IMR-90 (cell line): Measurements from ENCODE around the gene SLC35G6. TPM values are rescaled to one million over a fixed set of nuclear protein-coding genes. Genes with fewer than 3 reads are reported as not detected.

Experiments
- ATAC-seq: fragments of 200-7000 bp; cut with Tn5 transposase; 2 replicates; pipeline ENCODE4 v1.9.1; 2020; ENCODE audit warnings: low read depth, mild to moderate bottlenecking, moderate library complexity
- BruUV-seq: library from RNA; stranded (reverse); fragments of 400-500 nt; replicated peaks from 2 replicates; lab custom pipeline; 2021; lab: Mats Ljungman, UMichigan
- CTCF ChIA-PET: fragments of 300-600 bp; formaldehyde crosslinking; extraction: SDS; loops from one replicate; lab custom pipeline; 2021; ENCODE audit warnings: antibody characterized with exemption; lab: Yijun Ruan, JAX
- POLR2A ChIA-PET: fragments of 300-600 bp; sonication (Branson Sonifier 250); formaldehyde crosslinking; loops from one replicate; lab custom pipeline; 2022; ENCODE audit warnings: antibody characterized with exemption; ENCODE audit not compliant: unreplicated experiment; lab: Charles Lee
- DNase-seq: peaks from one replicate; pipeline ENCODE4 v3.0.0; 2013
- H2AFZ ChIP-seq: replicated peaks from 2 replicates; pipeline ENCODE3; 2013; ENCODE audit warnings: low read length, mild to moderate bottlenecking; ENCODE audit not compliant: poor library complexity
- H2AK5ac ChIP-seq: 2 replicates; pipeline ENCODE4 v1.6.1; 2013; ENCODE audit warnings: low read depth, low read length, inconsistent platforms
- H2AK9ac ChIP-seq: replicated peaks from 2 replicates; pipeline ENCODE3; 2013; ENCODE audit warnings: mild to moderate bottlenecking, low read depth, low read length, moderate library complexity; ENCODE audit not compliant: poor library complexity
- H2BK120ac ChIP-seq: 2 replicates; pipeline ENCODE4 v1.6.1; 2013; ENCODE audit warnings: low read depth, low read length, inconsistent platforms
- H2BK15ac ChIP-seq: 3 replicates; pipeline ENCODE4 v1.6.1; 2013; ENCODE audit warnings: low read depth, low read length, inconsistent platforms
- H2BK20ac ChIP-seq: 2 replicates; pipeline ENCODE4 v1.6.1; 2013; ENCODE audit warnings: low read depth, mild to moderate bottlenecking, inconsistent platforms, low read length, moderate library complexity
- H2BK5ac ChIP-seq: 2 replicates; pipeline ENCODE4 v1.6.1; 2013; ENCODE audit warnings: mild to moderate bottlenecking, low read depth, low read length, inconsistent platforms; ENCODE audit not compliant: poor library complexity, severe bottlenecking
- H3K14ac ChIP-seq: replicated peaks from 2 replicates; pipeline ENCODE4 v1.6.1; 2013; ENCODE audit warnings: low read depth, low read length, inconsistent platforms
- H3K18ac ChIP-seq: 2 replicates; pipeline ENCODE4 v1.6.1; 2013; ENCODE audit warnings: low read depth, low read length, control low read depth
- H3K23ac ChIP-seq: 2 replicates; pipeline ENCODE4 v1.6.1; 2013; ENCODE audit warnings: low read depth, low read length, inconsistent platforms
- H3K27ac ChIP-seq: 2 replicates; pipeline ENCODE4 v1.5.1; 2013; ENCODE audit warnings: mild to moderate bottlenecking, control low read depth, low read length; ENCODE audit not compliant: insufficient read depth
- H3K27me3 ChIP-seq: 2 replicates; pipeline ENCODE4 v1.6.1; 2013; ENCODE audit warnings: low read length; ENCODE audit not compliant: control insufficient read depth, insufficient read depth
- H3K36me3 ChIP-seq: 2 replicates; pipeline ENCODE4 v1.6.1; 2013; ENCODE audit warnings: low read length, mixed read lengths; ENCODE audit not compliant: control insufficient read depth, insufficient read depth
- H3K4ac ChIP-seq: 2 replicates; pipeline ENCODE4 v1.6.1; 2013; ENCODE audit warnings: low read depth, low read length, inconsistent platforms
- H3K4me1 ChIP-seq: 2 replicates; pipeline ENCODE4 v1.6.1; 2013; ENCODE audit warnings: low read length, mixed read lengths; ENCODE audit not compliant: control insufficient read depth, insufficient read depth
- H3K4me2 ChIP-seq: 2 replicates; pipeline ENCODE4 v1.6.1; 2013; ENCODE audit warnings: low read depth, mild to moderate bottlenecking, control low read depth, low read length, moderate library complexity
- H3K4me3 ChIP-seq: 2 replicates; pipeline ENCODE4 v1.5.1; 2013; ENCODE audit warnings: low read depth, mild to moderate bottlenecking, control low read depth, low read length, moderate library complexity; ENCODE audit not compliant: insufficient read depth
- H3K56ac ChIP-seq: 2 replicates; pipeline ENCODE4 v1.6.1; 2013; ENCODE audit warnings: low read length, inconsistent platforms; ENCODE audit not compliant: insufficient read depth; ENCODE audit errors: extremely low read depth
- H3K79me1 ChIP-seq, 2 experiments: 2 replicates each; pipeline ENCODE4 v1.6.1; 2013; ENCODE audit warnings: low read length in 2 of 2, inconsistent platforms in 1 of 2, low read depth in 1 of 2
- H3K9ac ChIP-seq: 2 replicates; pipeline ENCODE4 v1.6.1; 2013; ENCODE audit warnings: low read depth, low read length, control low read depth
- H3K9me1 ChIP-seq: 2 replicates; pipeline ENCODE4 v1.6.1; 2013; ENCODE audit warnings: low read length, inconsistent platforms; ENCODE audit not compliant: insufficient read depth
- H3K9me3 ChIP-seq: 2 replicates; pipeline ENCODE4 v1.6.1; 2013; ENCODE audit warnings: low read length; ENCODE audit not compliant: control insufficient read depth, insufficient read depth
- H4K20me1 ChIP-seq: 2 replicates; pipeline ENCODE4 v1.6.1; 2013; ENCODE audit warnings: low read length, inconsistent platforms; ENCODE audit not compliant: insufficient read depth
- H4K5ac ChIP-seq: 2 replicates; pipeline ENCODE4 v1.6.1; 2013; ENCODE audit warnings: mild to moderate bottlenecking, low read depth, low read length, control low read depth
- H4K8ac ChIP-seq, 2 experiments: 2 replicates each; pipeline ENCODE4 v1.6.1; 2013; ENCODE audit warnings: low read depth in 2 of 2, low read length in 2 of 2, control low read depth in 1 of 2, inconsistent platforms in 1 of 2
- H4K91ac ChIP-seq: 2 replicates; pipeline ENCODE4 v1.6.1; 2013; ENCODE audit warnings: low read depth, low read length, inconsistent platforms; ENCODE audit not compliant: insufficient read depth
- BHLHE40 ChIP-seq: fragments of 150-350 bp; IDR thresholded peaks from 2 replicates; pipeline ENCODE4 v1.6.1; 2016; ENCODE audit warnings: mild to moderate bottlenecking, low read depth, low read length
- CHD1 ChIP-seq: IDR thresholded peaks from 2 replicates; pipeline ENCODE4 v1.6.1; 2012; ENCODE audit warnings: low read depth, low read length, improper control_type of control experiment
- ELK1 ChIP-seq: fragments of 150-350 bp; IDR thresholded peaks from 2 replicates; pipeline ENCODE4 v1.6.1; 2016; ENCODE audit warnings: low read depth, mild to moderate bottlenecking, low read length, moderate library complexity, borderline replicate concordance
- MAFK ChIP-seq: IDR thresholded peaks from 2 replicates; pipeline ENCODE4 v1.6.1; 2012; ENCODE audit warnings: low read depth, low read length, improper control_type of control experiment
- MAZ ChIP-seq: IDR thresholded peaks from 2 replicates; pipeline ENCODE4 v1.6.1; 2012; ENCODE audit warnings: low read depth, mild to moderate bottlenecking, low read length, improper control_type of control experiment, moderate library complexity, borderline replicate concordance
- NFE2L2 ChIP-seq: fragments of 150-350 bp; IDR thresholded peaks from 2 replicates; pipeline ENCODE4 v1.6.1; 2016; ENCODE audit warnings: low read depth, mild to moderate bottlenecking, low read length
- POLR2A ChIP-seq: IDR thresholded peaks from 2 replicates; pipeline ENCODE4 v1.6.1; 2012; ENCODE audit warnings: mild to moderate bottlenecking, low read depth, low read length
- RAD21 ChIP-seq: IDR thresholded peaks from 2 replicates; pipeline ENCODE4 v1.6.1; 2012; ENCODE audit warnings: low read length, improper control_type of control experiment
- RCOR1 ChIP-seq: IDR thresholded peaks from 2 replicates; pipeline ENCODE4 v1.6.1; 2012; ENCODE audit warnings: mild to moderate bottlenecking, low read length, improper control_type of control experiment; ENCODE audit not compliant: insufficient replicate concordance
- RFX5 ChIP-seq: IDR thresholded peaks from 2 replicates; pipeline ENCODE4 v1.8.0; 2012; ENCODE audit warnings: low read depth, mild to moderate bottlenecking, low read length, moderate library complexity
- SMC3 ChIP-seq: fragments of 150-350 bp; IDR thresholded peaks from 2 replicates; pipeline ENCODE4 v1.6.1; 2016; ENCODE audit warnings: low read depth, mild to moderate bottlenecking, antibody characterized with exemption, low read length, moderate library complexity
- WGBS, 2 experiments: methylation state at CpG; one replicate each; pipeline versions ENCODE4 v1.1.5 to v1.1.7; 2013; ENCODE audit warnings: missing lambda C conversion rate in 2 of 2; ENCODE audit not compliant: insufficient read length in 1 of 2; ENCODE audit errors: extremely low coverage in 2 of 2; 5-methylcytosine and 5-hydroxymethylcytosine counted together
- dilution Hi-C: fragments of 300-500 bp; cut with HindIII; formaldehyde crosslinking; loops from one replicate; pipeline ENCODE4 v1.14.3; 2018; ENCODE audit warnings: low sequenced_read_pairs; ENCODE audit not compliant: unreplicated experiment
- in situ Hi-C: fragments of 300-500 bp; cut with MboI; formaldehyde crosslinking; loops from 3 replicates; pipeline ENCODE4 v1.14.3; 2019; ENCODE audit warnings: low sequenced_read_pairs, inconsistent platforms, mixed read lengths
- intact Hi-C: fragments of 100-400 bp; cut with micrococcal nuclease; formaldehyde crosslinking; loops from 2 replicates; pipeline ENCODE4 v1.10.0; 2022
- polyA plus RNA-seq, 3 experiments: library from polyadenylated mRNA; depleted of rRNA; stranded (reverse); fragments of >200 nt; gene quantifications; 2 replicates each; pipeline ENCODE4 v1.2.3, GENCODE V29; 2012; ENCODE audit warnings: low replicate concordance in 1 of 3
- total RNA-seq: library from RNA; depleted of rRNA; stranded (reverse); fragments of >200 nt; gene quantifications from 2 replicates; pipeline ENCODE4 v1.2.3, GENCODE V29; 2012

SLC35G6 gene
- total and polyA plus RNA-seq, 2 of the 4 experiments (the other 2 are of a cell fraction): not detected

DNA sequence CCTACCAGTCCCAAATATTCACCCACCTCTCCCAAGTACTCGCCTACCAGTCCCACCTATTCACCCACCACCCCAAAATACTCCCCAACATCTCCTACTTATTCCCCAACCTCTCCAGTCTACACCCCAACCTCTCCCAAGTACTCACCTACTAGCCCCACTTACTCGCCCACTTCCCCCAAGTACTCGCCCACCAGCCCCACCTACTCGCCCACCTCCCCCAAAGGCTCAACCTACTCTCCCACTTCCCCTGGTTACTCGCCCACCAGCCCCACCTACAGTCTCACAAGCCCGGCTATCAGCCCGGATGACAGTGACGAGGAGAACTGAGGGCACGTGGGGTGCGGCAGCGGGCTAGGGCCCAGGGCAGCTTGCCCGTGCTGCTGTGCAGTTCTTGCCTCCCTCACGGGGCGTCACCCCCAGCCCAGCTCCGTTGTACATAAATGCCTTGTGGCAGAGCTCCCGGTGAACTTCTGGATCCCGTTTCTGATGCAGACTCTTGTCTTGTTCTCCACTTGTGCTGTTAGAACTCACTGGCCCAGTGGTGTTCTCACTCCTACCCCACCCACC is 32.7 kb downstream of the SLC35G6 start:
- H2AFZ ChIP-seq: no peak overlapping the region
- TF ChIP-seq CHD1: no peak
- TF ChIP-seq RAD21: no peak
- no peak for TF ChIP-seq BHLHE40
- TF ChIP-seq NFE2L2: no peak
- no peak for TF ChIP-seq RCOR1
- no peak for TF ChIP-seq MAFK
- TF ChIP-seq RFX5: no peak
- TF ChIP-seq POLR2A: no peak
- no peak for TF ChIP-seq SMC3
- no peak for TF ChIP-seq ELK1
- TF ChIP-seq MAZ: no peak
- H3K56ac ChIP-seq: no peak overlapping the region
- no peaks in the 10 kb centered on the region for H3K27me3 ChIP-seq
- H3K9me3 ChIP-seq: no peaks in the 10 kb centered on the region
- TSS peak; percentile 86 for BruUV-seq
- no peak overlapping the region for H3K4me2 ChIP-seq
- intact Hi-C loops (loop anchor here (1.0 kb wide), 2 partner anchors 47 to 75 kb away; partner anchors contain the start of gene SENP3), dilution Hi-C loops (no loop called here), in situ Hi-C loops (loop anchor here (5.0 kb wide), 1 partner anchor 38 kb away; no protein-coding TSS in a partner anchor)
- H4K8ac ChIP-seq: no peak overlapping the region
- H3K23ac ChIP-seq: no peak overlapping the region
- H2BK20ac ChIP-seq: no peak overlapping the region
- H4K91ac ChIP-seq: no peak overlapping the region
- ChIA-PET CTCF (interaction anchor here (0.5 to 3.7 kb wide), 6 partner anchors 9 to 70 kb away, joined by 3 to 24 read pairs (median 3); partner anchors contain the start of genes MPDU1 and SENP3), POLR2A (no interaction called here)
- H2BK5ac ChIP-seq: no peak overlapping the region
- H3K14ac ChIP-seq: no peak overlapping the region
- H3K4me3 ChIP-seq: no peak overlapping the region
- no peak overlapping the region for H2BK120ac ChIP-seq
- no peak overlapping the region for H2AK5ac ChIP-seq
- H2AK9ac ChIP-seq: no peak overlapping the region
- 0 out of 4 replicates have a peak, but pooled peaks cover 0 to 5% of the 10 kb centered on the region in 2 experiments for H3K79me1 ChIP-seq
- H3K27ac ChIP-seq: no peak overlapping the region
- WGBS, 2 experiments: 71 to 100% methylated on average over 1 to 10 of the region's 17 CpGs
- no peak overlapping the region for H3K4ac ChIP-seq
- H3K36me3 ChIP-seq: peaks cover 57% of the 10 kb centered on the region
- peaks cover 3% of the 10 kb centered on the region; the same call in 1 of the 2 replicates for H4K20me1 ChIP-seq
- H3K9ac ChIP-seq: no peak overlapping the region
- no peak for DNase-seq
- H2BK15ac ChIP-seq: no peak overlapping the region
- H3K4me1 ChIP-seq: 0 out of 2 replicates have a peak, but pooled peaks cover 1% of the 10 kb centered on the region
- H4K5ac ChIP-seq: no peak overlapping the region
- H3K9me1 ChIP-seq: no peaks in the 10 kb centered on the region
- no peak for ATAC-seq
- H3K18ac ChIP-seq: no peak overlapping the region
